OCI-LY3 (cell line): ENCODE measurements around the gene ORM1.

Experiments used
- H2AFZ ChIP-seq: fragments of 200-600, 300-600 bp; shearing (Covaris generic); 2 replicates; pipeline ENCODE4 v1.6.0; 2014; ENCODE audit warnings: antibody characterized with exemption, low read depth, low read length
- H3K27ac ChIP-seq: fragments of 200-600, 300-600 bp; sonication (generic); 2 replicates; pipeline ENCODE4 v1.5.1; 2014; ENCODE audit warnings: mild to moderate bottlenecking, low read length, moderate library complexity, mixed read lengths
- H3K27me3 ChIP-seq: fragments of 200-600, 300-600 bp; sonication (generic); 2 replicates; pipeline ENCODE4 v1.6.1; 2014; ENCODE audit warnings: low read depth, low read length, mixed read lengths
- H3K36me3 ChIP-seq: fragments of 200-600, 300-600 bp; sonication (generic); replicated peaks from 2 replicates; pipeline ENCODE3; 2014; ENCODE audit warnings: low read depth, low read length, mixed read lengths
- H3K4me1 ChIP-seq: fragments of 300-600, 200-600 bp; sonication (generic); 2 replicates; pipeline ENCODE4 v1.6.1; 2014; ENCODE audit warnings: low read length, mixed read lengths
- H3K4me2 ChIP-seq: fragments of 200-600, 300-600 bp; sonication (generic); 2 replicates; pipeline ENCODE4 v1.6.1; 2014; ENCODE audit warnings: low read length, mixed read lengths
- H3K4me3 ChIP-seq: fragments of 300-600, 200-600 bp; sonication (generic); 2 replicates; pipeline ENCODE4 v1.5.1; 2014; ENCODE audit warnings: antibody characterized with exemption, mild to moderate bottlenecking, low read length, moderate library complexity
- H3K79me2 ChIP-seq: fragments of 300-600, 200-600 bp; shearing (Covaris generic); 2 replicates; pipeline ENCODE4 v1.6.1; 2014; ENCODE audit warnings: mild to moderate bottlenecking, low read length, mixed read lengths
- H3K9ac ChIP-seq: fragments of 300-600, 200-600 bp; shearing (Covaris generic); 2 replicates; pipeline ENCODE4 v1.6.0; 2014; ENCODE audit warnings: mild to moderate bottlenecking, low read length, moderate library complexity
- H3K9me3 ChIP-seq: fragments of 200-600, 300-600 bp; shearing (Covaris generic); 2 replicates; pipeline ENCODE4 v1.6.1; 2014; ENCODE audit warnings: low read length, mixed read lengths; ENCODE audit not compliant: insufficient read depth
- H4K20me1 ChIP-seq: fragments of 200-600, 300-600 bp; sonication (generic); 2 replicates; pipeline ENCODE4 v1.6.1; 2016; ENCODE audit warnings: low read length, mixed read lengths; ENCODE audit not compliant: insufficient read depth
- CTCF ChIP-seq: fragments of 200-600, 300-600 bp; sonication (generic); IDR thresholded peaks from 2 replicates; pipeline ENCODE4 v1.5.1; 2014; ENCODE audit warnings: antibody characterized with exemption, low read length, low read depth
- EZH2phosphoT487 ChIP-seq: fragments of 200-600 bp; shearing (Covaris generic); IDR thresholded peaks from 2 replicates; pipeline ENCODE4 v1.6.1; 2018; ENCODE audit warnings: antibody characterized with exemption, mixed run types, low read depth

Gene ORM1

GRCh38 chr9:114280636-114281472 lies 42.0 kb upstream of the ORM1 start:
- Histone ChIP-seq H3K9ac (no peak overlapping the region), H3K4me1 (no peaks in the 10 kb centered on the region), H3K4me3 (no peak overlapping the region), H3K27me3 (no peaks in the 10 kb centered on the region), H3K9me3 (no peaks in the 10 kb centered on the region), H3K4me2 (no peak overlapping the region), H3K36me3 (no peaks in the 10 kb centered on the region), H4K20me1 (no peaks in the 10 kb centered on the region), H3K27ac (no peak overlapping the region), H3K79me2 (no peaks in the 10 kb centered on the region), H2AFZ (no peak overlapping the region)
- TF ChIP-seq CTCF: no peak
- no peak for TF ChIP-seq EZH2phosphoT487

GRCh38 chr9:114281473-114282103 lies 41.3 kb upstream of the ORM1 start:
- Histone ChIP-seq H3K4me1 (no peaks in the 10 kb centered on the region), H3K4me3 (no peak overlapping the region), H3K27ac (no peak overlapping the region), H3K4me2 (no peak overlapping the region), H4K20me1 (no peaks in the 10 kb centered on the region), H3K36me3 (no peaks in the 10 kb centered on the region), H3K27me3 (no peaks in the 10 kb centered on the region), H2AFZ (no peak overlapping the region), H3K79me2 (no peaks in the 10 kb centered on the region), H3K9me3 (no peaks in the 10 kb centered on the region), H3K9ac (no peak overlapping the region)
- TF ChIP-seq EZH2phosphoT487 (no peak), CTCF (no peak)

- no peak overlapping the region for H3K27ac ChIP-seq
- H3K4me3 ChIP-seq: no peak overlapping the region
- H3K9me3 ChIP-seq: no peaks in the 10 kb centered on the region
- H3K36me3 ChIP-seq: no peaks in the 10 kb centered on the region
- H3K4me2 ChIP-seq: no peak overlapping the region
- TF ChIP-seq CTCF: no peak
- no peak for TF ChIP-seq EZH2phosphoT487
- H4K20me1 ChIP-seq: no peaks in the 10 kb centered on the region
- H3K9ac ChIP-seq: no peak overlapping the region
- H3K4me1 ChIP-seq: no peaks in the 10 kb centered on the region
- no peak overlapping the region for H2AFZ ChIP-seq
- no peaks in the 10 kb centered on the region for H3K79me2 ChIP-seq
- H3K27me3 ChIP-seq: no peaks in the 10 kb centered on the region
Observed at GRCh38 chr9:114282104-114282485, 40.8 kb upstream of the ORM1 start.

- Histone ChIP-seq H3K36me3 (no peaks in the 10 kb centered on the region), H3K4me1 (no peaks in the 10 kb centered on the region), H3K4me3 (no peak overlapping the region), H3K9ac (no peak overlapping the region), H3K4me2 (0 out of 2 replicates have a peak overlapping the region, but pooled peaks have one; percentile 9), H4K20me1 (no peaks in the 10 kb centered on the region), H3K9me3 (no peaks in the 10 kb centered on the region), H3K79me2 (no peaks in the 10 kb centered on the region), H3K27ac (no peak overlapping the region), H2AFZ (peak overlapping the region; percentile 39; the same call in 1 of the 2 replicates), H3K27me3 (no peaks in the 10 kb centered on the region)
- no peak for TF ChIP-seq CTCF
- no peak for TF ChIP-seq EZH2phosphoT487
Observed at GRCh38 chr9:114282507-114282906, 40.4 kb upstream of the ORM1 start.
